ENCODE data around the gene NCKAP1.

Gene NCKAP1

DNA sequence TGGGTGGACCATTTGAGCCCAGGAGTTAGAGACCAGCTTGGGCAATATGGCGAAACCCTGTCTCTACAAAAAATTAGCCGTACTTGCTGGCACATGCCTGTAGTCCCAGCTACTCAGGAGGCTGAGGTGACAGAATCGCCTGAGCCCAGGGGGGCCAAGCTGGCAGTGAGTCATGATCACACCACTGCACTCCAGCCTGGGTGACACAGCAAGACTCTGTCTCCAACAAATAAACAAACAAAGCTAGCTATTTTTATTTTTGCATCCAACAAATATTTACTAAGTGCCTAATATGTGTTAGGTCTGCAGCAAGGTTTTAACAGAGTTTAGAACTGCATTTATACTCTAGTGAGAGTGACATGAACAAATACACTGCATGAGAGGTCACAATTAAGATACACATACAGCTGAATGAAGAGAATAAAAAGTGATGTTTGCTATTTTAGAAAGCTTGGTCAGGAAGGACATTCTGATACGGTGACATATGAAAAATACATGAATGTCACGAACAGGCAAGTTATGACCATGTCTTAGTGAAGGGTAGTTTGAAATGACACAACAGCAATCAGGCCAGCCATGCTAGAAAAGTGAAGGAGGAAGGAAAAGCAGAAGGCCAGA lies 88.6 kb downstream of the NCKAP1 start:
- H3K4me1 ChIP-seq = no peaks in the 10 kb centered on the region; the same call in none of the 2 replicates
- H3K36me3 ChIP-seq = peaks cover 4% of the 10 kb centered on the region; the same call in 1 of the 2 replicates
- H3K4me3 ChIP-seq (ENCODE audit: low read depth, low read length) = no peak overlapping the region
- TF ChIP-seq, protein P1, sequence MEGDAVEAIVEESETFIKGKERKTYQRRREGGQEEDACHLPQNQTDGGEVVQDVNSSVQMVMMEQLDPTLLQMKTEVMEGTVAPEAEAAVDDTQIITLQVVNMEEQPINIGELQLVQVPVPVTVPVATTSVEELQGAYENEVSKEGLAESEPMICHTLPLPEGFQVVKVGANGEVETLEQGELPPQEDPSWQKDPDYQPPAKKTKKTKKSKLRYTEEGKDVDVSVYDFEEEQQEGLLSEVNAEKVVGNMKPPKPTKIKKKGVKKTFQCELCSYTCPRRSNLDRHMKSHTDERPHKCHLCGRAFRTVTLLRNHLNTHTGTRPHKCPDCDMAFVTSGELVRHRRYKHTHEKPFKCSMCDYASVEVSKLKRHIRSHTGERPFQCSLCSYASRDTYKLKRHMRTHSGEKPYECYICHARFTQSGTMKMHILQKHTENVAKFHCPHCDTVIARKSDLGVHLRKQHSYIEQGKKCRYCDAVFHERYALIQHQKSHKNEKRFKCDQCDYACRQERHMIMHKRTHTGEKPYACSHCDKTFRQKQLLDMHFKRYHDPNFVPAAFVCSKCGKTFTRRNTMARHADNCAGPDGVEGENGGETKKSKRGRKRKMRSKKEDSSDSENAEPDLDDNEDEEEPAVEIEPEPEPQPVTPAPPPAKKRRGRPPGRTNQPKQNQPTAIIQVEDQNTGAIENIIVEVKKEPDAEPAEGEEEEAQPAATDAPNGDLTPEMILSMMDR (IDR thresholded peaks at IDR 0.05; ENCODE audit: low read depth, low read length) = no peak
- H3K9me3 ChIP-seq = no peaks in the 10 kb centered on the region
- no peaks in the 10 kb centered on the region for H3K27me3 ChIP-seq
- no peak for DNase-seq

DNA sequence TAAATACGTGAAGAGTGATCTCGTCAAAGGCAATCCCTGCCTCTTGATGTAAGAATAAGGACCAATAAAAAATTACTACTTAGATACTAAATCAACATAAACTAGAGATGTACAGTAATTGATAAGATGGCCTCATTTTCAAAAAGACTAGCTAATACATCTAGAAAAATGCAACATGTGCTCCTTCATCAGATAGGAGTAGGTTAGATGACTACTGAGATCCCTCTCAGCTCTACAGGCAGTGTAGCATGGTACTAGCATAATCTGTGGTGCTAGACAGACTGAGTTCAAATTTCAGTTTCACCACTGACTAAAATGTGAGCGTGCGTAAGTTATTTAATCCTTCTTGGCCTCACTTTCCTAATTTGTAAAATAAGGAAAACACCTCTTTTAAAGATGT lies 89.2 kb downstream of the NCKAP1 start:
- no peak overlapping the region for H3K4me3 ChIP-seq (ENCODE audit: low read depth, low read length)
- H3K4me1 ChIP-seq = no peaks in the 10 kb centered on the region; the same call in none of the 2 replicates
- H3K27me3 ChIP-seq = no peaks in the 10 kb centered on the region
- peaks cover 4% of the 10 kb centered on the region; the same call in 1 of the 2 replicates for H3K36me3 ChIP-seq
- H3K9me3 ChIP-seq = no peaks in the 10 kb centered on the region
- TF ChIP-seq, protein P1 (IDR thresholded peaks at IDR 0.05; ENCODE audit: low read depth, low read length) = no peak
- DNase-seq = no peak

DNA sequence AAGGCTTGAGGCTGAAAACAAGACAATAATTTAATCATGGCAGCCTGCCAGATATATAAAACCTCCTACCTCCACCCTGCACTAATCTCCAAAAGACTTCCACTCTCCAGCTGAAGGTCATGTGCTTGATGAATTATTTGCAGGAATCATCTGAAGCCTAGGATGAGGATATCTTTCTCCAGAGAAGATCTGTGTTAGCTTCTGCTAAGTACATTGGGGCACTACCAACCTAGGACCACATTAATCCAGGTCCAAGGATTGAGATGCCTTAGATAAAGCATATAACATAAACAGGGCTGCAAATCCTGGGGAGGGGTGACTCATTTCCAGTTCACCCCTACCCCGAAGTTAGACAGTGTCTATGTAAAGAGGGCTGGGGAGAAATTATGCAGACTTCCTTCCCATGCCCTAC lies 91.3 kb downstream of the NCKAP1 start:
- no peaks in the 10 kb centered on the region for H3K27me3 ChIP-seq
- no peaks in the 10 kb centered on the region for H3K9me3 ChIP-seq
- TF ChIP-seq, protein P1 (IDR thresholded peaks at IDR 0.05; ENCODE audit: low read depth, low read length) = no peak
- H3K4me3 ChIP-seq (ENCODE audit: low read depth, low read length) = no peak overlapping the region
- peaks cover 3% of the 10 kb centered on the region; the same call in 1 of the 2 replicates for H3K36me3 ChIP-seq
- DNase-seq = peak; percentile 11
- no peaks in the 10 kb centered on the region; the same call in none of the 2 replicates for H3K4me1 ChIP-seq

DNA sequence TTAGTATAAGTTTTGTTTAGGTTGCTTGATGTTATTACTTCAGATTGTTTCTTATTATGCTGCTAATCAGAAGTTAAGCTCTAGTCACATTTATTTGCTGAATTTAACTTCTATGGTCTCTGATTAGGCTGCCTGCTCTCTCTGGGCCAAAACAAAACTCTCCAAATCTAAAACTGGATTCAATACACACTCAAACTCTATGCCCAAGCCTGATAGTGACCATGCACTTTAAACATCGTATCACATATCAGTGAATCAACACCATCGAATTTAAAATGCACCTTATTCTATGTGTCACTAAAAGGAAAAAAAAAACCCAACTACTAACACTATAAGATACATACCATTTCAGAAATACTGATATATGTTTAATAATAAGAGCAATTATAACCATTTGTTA lies 94.9 kb downstream of the NCKAP1 start:
- DNase-seq = no peak
- Histone ChIP-seq H3K4me1 (no peaks in the 10 kb centered on the region; the same call in 1 of the 2 replicates), H3K9me3 (no peaks in the 10 kb centered on the region), H3K4me3 (ENCODE audit: low read depth, low read length) (no peak overlapping the region), H3K27me3 (no peaks in the 10 kb centered on the region), H3K36me3 (no peaks in the 10 kb centered on the region)
- TF ChIP-seq, protein P1 (IDR thresholded peaks at IDR 0.05; ENCODE audit: low read depth, low read length) = no peak

DNA sequence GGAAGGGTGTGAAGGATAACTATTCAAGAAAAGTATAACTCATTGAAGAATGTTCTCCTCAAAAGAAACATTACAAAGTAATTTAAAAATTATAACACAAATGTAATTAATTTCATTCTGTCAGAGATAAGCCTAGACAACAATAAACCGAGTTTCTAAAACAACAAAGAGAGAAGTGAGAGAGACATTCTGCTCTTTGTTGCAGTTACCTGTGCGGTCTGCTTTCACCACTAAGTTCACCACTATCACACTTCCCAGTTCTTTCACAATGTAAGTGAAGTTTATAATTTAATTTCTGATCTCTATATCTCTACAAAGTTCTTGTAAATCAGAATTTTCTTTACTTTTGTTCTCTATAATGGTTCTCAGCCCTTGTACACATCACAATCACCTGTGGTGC lies 95.5 kb downstream of the NCKAP1 start:
- TF ChIP-seq, protein P1 (IDR thresholded peaks at IDR 0.05; ENCODE audit: low read depth, low read length) = no peak
- no peaks in the 10 kb centered on the region for H3K9me3 ChIP-seq
- no peaks in the 10 kb centered on the region for H3K36me3 ChIP-seq
- H3K4me1 ChIP-seq = no peaks in the 10 kb centered on the region; the same call in 1 of the 2 replicates
- DNase-seq = no peak
- H3K27me3 ChIP-seq = no peaks in the 10 kb centered on the region
- no peak overlapping the region for H3K4me3 ChIP-seq (ENCODE audit: low read depth, low read length)

DNA sequence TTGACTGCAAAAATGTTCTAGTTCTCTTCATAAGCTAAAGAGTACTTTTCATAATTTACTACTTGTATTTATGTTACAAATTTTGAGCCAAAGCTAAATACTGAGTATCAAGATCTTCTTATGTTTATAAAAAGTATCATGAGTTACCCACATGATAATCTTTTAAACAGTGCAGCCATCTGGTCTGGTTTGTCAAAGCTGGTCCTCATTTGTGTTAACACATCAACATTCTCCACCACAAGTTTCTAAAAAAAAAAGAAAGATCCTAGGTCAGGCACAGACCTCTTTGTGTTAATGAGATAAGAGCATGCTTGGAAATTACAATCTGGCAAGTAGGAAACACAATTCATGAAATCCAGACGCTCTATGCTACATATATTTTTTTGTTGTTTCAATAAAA lies 96.3 kb downstream of the NCKAP1 start:
- no peaks in the 10 kb centered on the region for H3K36me3 ChIP-seq
- DNase-seq = no peak

More for the DNA sequence above, 96.3 kb downstream of the NCKAP1 start:
- no peak overlapping the region for H3K4me3 ChIP-seq (ENCODE audit: low read depth, low read length)
- no peaks in the 10 kb centered on the region for H3K27me3 ChIP-seq
- H3K4me1 ChIP-seq = no peaks in the 10 kb centered on the region; the same call in 1 of the 2 replicates
- TF ChIP-seq, protein P1 (IDR thresholded peaks at IDR 0.05; ENCODE audit: low read depth, low read length) = no peak
- H3K9me3 ChIP-seq = no peaks in the 10 kb centered on the region

All from BE2C (cell line).